ENCODE data around the gene AP2M1. TPM values are rescaled to one million over a fixed set of nuclear protein-coding genes. Genes with fewer than 3 reads are reported as not detected.
A peak's percentile ranks its signal among the peaks of the same experiment; 100 is the strongest.

AP2M1 gene
- polyA plus RNA-seq, 2 of the 4 experiments (the other 2 are of a cell fraction): 274 to 298 TPM

GRCh38 chr3:184143327-184143726, 31.3 kb upstream of the AP2M1 start:
- 97% methylated on average over 3 of the region's 3 CpGs for WGBS (ENCODE audit: missing lambda C conversion rate)
- FAIRE-seq (no peak), DNase-seq (ENCODE audit: low read depth in 1 of 2, low spot score in 1 of 2) (no peak), ATAC-seq (no peak)
- H3K4me3 ChIP-seq: no peak overlapping the region
- no peaks in the 10 kb centered on the region for H3K4me1 ChIP-seq
- no peak overlapping the region for H3K4me2 ChIP-seq
- H3K9me3 ChIP-seq: no peaks in the 10 kb centered on the region
- CTCF ChIA-PET: interaction anchor here (0.7 to 1.5 kb wide), 2 partner anchors 11 to 15 kb away, joined by 3 to 6 read pairs; no protein-coding TSS in a partner anchor
- TF ChIP-seq JUNB (IDR thresholded peaks at IDR 0.05) (no peak), RAD21 (conservative IDR thresholded peaks at IDR 0.05 in 1 of 2, IDR thresholded peaks at IDR 0.05 in 1 of 2) (no peak), NR3C1 (IDR thresholded peaks at IDR 0.05) (no peak), USF2 (IDR thresholded peaks at IDR 0.05) (no peak), SMC3 (IDR thresholded peaks at IDR 0.05) (no peak), CTCF (IDR thresholded peaks at IDR 0.05) (no peak), ELK1 (IDR thresholded peaks at IDR 0.05; ENCODE audit: low read depth, low read length) (no peak)
- no peak overlapping the region for H3K27ac ChIP-seq
- POLR2A ChIA-PET: no interaction called here

- ATAC-seq: no peak
- H3K27ac ChIP-seq: no peak overlapping the region
These were observed 30.1 kb upstream of the AP2M1 start for GRCh38 chr3:184144505-184144904.

GRCh38 chr3:184145111-184145524, 29.5 kb upstream of the AP2M1 start:
- H3K9me3 ChIP-seq: no peaks in the 10 kb centered on the region
- H3K4me2 ChIP-seq: no peak overlapping the region
- no peaks in the 10 kb centered on the region for H3K4me1 ChIP-seq
- ChIA-PET CTCF (interaction anchor here (0.7 to 2.5 kb wide), 19 partner anchors 9 to 250 kb away, joined by 3 to 20 read pairs (median 4); partner anchors contain the start of genes ABCC5, DVL3 and EIF2B5), POLR2A (interaction anchor here (2.0 kb wide), 1 partner anchor 10 kb away, joined by 9 read pairs; the partner anchor contains the start of gene EIF2B5)
- no peak for FAIRE-seq
- TF ChIP-seq SMC3 (IDR thresholded peaks at IDR 0.05) (0 out of 3 replicates have a peak, but pooled peaks have one; percentile 23), MAZ (IDR thresholded peaks at IDR 0.05; ENCODE audit: borderline replicate concordance, low read depth, low read length) (no peak), CTCF (IDR thresholded peaks at IDR 0.05) (peak; percentile 41), RAD21 (conservative IDR thresholded peaks at IDR 0.05 in 1 of 2, IDR thresholded peaks at IDR 0.05 in 1 of 2) (peak; percentile 50 to 60)
- WGBS (ENCODE audit: missing lambda C conversion rate): 46% methylated on average over 4 of the region's 4 CpGs
- H3K4me3 ChIP-seq: no peak overlapping the region
- peak; percentile 83 to 89; a peak in 5 of 6 replicates for ATAC-seq
- peak; percentile 53 to 62 for DNase-seq (ENCODE audit: low read depth in 1 of 2, low spot score in 1 of 2)
- no peak overlapping the region for H3K27ac ChIP-seq

More at GRCh38 chr3:184144505-184144904, 30.1 kb upstream of the AP2M1 start:
- ChIA-PET POLR2A (interaction anchor here (2.0 kb wide), 1 partner anchor 9 kb away, joined by 9 read pairs; the partner anchor contains the start of gene EIF2B5), CTCF (interaction anchor here (0.7 to 2.5 kb wide), 17 partner anchors 9 to 249 kb away, joined by 3 to 20 read pairs (median 4); partner anchors contain the start of genes DVL3 and EIF2B5)
- H3K4me1 ChIP-seq: no peaks in the 10 kb centered on the region
- H3K9me3 ChIP-seq: no peaks in the 10 kb centered on the region
- 90% methylated on average over 2 of the region's 5 CpGs for WGBS (ENCODE audit: missing lambda C conversion rate)
- DNase-seq (ENCODE audit: low read depth in 1 of 2, low spot score in 1 of 2): no peak
- TF ChIP-seq ESRRA (IDR thresholded peaks at IDR 0.05; ENCODE audit: borderline replicate concordance, low read length): no peak
- TF ChIP-seq CEBPB (IDR thresholded peaks at IDR 0.05): peak; percentile 25 to 79; a peak in 3 of 4 replicates
- FAIRE-seq: no peak
- H3K4me2 ChIP-seq: no peak overlapping the region
- no peak overlapping the region for H3K4me3 ChIP-seq
